GM21390 (cell line): Measurements from ENCODE around the gene TMEM119.

ENCODE experiments used
- ATAC-seq: cut with Tn5 transposase; IDR thresholded peaks from one replicate; pipeline ENCODE4 v1.9.1; 2021; ENCODE audit not compliant: unreplicated experiment

The TMEM119 gene

DNA sequence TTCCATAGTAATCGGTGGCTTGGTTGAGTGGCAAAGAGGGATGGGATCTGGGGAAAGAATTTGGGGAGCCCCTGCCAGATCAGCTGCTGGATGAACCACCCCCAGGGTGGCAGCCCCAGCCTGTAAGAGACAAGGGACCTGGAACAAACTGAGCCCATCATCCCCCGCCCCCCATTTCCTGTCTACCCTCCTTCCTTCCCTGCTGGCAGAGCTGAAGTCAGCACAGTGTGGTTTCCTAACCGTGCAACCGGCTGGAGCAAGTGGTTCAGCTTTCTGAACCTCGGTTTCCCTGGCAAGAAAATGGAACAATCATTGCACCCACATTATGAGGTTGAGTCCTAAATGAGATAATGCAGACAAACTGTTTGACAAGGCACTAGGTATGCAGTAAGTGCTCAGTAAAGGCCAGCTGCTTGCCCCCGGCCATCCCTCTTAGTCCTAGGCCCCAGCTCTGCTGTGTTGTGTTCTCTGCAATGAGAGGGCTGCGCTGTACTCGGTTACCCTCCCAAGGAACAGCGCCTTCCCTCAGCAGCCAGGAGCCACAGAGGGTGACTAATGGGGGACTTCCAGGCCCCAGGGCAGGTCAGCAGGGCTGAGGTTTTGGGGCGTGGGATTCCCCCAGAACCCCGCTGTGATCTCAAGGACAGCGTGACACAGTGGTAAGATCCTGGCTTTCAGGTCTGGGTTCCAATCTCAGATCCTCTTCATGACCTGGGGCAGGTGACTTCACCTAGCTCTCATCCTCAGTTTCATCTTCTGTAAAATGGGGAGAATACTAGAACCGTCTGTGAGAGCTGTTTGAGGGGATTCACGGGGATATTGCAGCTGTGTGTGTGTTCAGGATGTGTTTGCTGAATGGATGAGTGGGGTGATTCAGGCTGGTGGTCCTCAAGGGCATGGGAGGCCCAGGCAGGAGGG lies 19.3 kb upstream of the TMEM119 start:
- peak; percentile 73 for ATAC-seq

- no peak for ATAC-seq
These were observed 18.5 kb upstream of the TMEM119 start for GRCh38 chr12:108616359-108616758.

DNA sequence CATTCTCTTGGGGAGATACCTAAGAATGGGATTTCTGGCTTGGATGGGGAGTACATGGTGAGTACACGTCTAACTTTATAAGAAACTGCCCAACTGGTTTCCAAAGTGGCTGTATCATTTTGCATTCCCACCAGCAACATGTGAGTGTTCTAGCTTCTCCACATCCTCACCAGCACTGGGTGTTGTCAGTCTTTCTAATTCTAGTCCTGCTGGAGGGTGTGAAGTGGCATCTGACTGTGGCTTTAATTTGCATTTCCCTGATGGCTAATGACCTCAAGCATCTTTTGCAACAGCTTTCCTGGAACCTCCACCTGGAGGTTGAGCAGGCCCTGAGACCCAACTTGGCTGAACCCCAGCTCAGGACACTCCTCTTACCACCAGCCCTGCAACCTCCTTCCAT lies 18.0 kb upstream of the TMEM119 start:
- no peak for ATAC-seq

- no peak for ATAC-seq
These were observed 16.8 kb upstream of the TMEM119 start for GRCh38 chr12:108614639-108615038.

- no peak for ATAC-seq
These were observed 16.2 kb upstream of the TMEM119 start for GRCh38 chr12:108614041-108614440.

GRCh38 chr12:108613548-108613947 lies 15.7 kb upstream of the TMEM119 start:
- ATAC-seq: no peak

GRCh38 chr12:108612788-108613282 lies 15.0 kb upstream of the TMEM119 start:
- no peak for ATAC-seq

- no peak for ATAC-seq
These were observed 14.1 kb upstream of the TMEM119 start for GRCh38 chr12:108611884-108612415.

- ATAC-seq: no peak
These were observed 13.1 kb upstream of the TMEM119 start for GRCh38 chr12:108610856-108611605.

DNA sequence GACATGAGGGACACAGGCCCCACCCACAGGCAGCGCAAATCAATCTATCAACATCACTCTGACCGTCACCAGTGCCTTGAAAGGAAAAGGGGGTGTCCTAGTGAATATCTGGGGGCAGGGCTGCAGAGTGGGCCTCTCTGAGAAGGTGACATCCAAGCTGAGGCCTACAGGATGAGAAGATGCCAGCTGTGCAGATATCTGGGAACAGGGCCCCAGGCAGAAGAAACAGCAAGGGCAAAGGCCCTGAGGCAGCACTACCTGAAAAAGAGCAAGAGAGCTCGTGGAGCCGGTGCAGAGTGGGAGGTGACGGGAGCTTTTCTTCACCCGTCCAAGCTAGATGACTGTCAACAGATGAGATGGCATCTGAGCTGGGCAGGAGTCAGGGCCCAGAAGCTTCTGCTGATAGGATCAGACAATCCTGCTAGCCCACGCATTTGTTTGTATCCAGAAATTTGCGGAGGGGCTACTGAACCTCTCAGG lies 12.5 kb upstream of the TMEM119 start:
- ATAC-seq: no peak

GRCh38 chr12:108609537-108610335 lies 11.9 kb upstream of the TMEM119 start:
- no peak for ATAC-seq

DNA sequence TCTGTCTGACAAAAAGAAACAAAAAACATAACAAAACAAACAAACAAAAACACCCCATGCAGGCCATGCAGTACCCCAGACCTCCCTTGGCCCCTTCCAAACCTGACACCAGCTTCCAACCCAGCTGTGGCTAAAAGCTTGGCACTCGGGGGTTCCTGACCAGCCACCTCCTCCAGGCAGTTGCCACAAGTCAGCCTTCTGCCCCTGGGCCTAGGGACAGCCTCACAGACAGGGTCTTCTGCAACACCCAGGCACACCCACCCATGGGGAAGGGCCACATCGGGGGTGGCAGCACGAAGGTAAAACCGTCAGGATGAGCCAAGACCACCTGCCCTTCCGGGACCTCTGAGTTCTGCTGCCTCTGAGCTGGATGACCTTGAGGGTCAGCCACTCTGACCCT lies 10.7 kb upstream of the TMEM119 start:
- ATAC-seq: no peak

DNA sequence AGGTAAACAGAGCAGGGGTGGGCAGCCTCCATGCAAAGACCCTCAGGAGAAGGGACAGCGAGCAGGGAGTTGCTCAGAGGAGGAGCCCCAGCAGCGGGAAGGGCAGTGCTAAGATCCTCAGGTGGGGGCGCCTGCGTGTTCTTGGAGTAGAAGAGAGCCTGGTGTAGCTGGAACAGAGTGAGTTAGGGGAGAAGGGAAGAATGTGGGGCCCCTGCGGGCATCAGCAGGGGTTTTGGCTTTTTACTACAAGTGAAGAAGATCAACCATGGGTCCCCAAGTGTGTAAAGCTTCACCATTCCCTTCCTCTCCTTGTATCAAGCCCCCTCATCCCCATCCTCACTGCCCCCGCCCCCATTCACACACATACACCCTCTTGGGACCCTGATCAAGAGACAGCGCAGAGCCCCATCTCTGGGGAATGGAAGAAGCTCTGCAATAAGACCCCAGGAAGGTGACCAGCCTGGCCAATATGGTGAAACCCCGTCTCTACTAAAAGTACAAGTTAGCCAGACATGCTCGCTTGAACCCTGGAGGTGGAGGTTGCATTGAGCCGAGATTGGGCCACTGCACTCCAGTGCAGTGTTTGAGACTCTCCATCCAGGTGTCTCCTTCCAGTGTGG lies 10.2 kb upstream of the TMEM119 start:
- ATAC-seq: no peak

DNA sequence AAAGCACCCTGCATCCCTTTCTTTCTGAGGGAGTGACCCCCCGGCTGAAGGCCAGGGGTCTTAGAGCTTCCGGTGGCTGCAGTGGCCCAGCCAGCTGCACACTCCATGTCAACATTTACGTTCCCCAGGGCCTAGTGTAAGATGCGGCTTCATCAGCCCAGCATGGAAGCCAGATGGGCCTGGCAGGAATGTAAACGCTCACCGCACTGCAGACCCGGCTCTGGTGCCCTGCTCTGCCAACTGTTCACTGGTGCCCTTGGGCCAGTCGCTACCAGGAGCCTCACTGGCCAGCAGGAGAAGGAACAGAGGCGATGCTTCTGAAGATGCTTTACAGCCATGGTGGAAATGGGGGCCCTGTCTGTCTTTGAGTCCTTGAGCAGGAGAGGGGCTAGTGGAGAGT lies 8.6 kb upstream of the TMEM119 start:
- no peak for ATAC-seq

- no peak for ATAC-seq
These were observed 8.0 kb upstream of the TMEM119 start for GRCh38 chr12:108605690-108606406.

- no peak for ATAC-seq
These were observed 7.3 kb upstream of the TMEM119 start for GRCh38 chr12:108605000-108605689.

DNA sequence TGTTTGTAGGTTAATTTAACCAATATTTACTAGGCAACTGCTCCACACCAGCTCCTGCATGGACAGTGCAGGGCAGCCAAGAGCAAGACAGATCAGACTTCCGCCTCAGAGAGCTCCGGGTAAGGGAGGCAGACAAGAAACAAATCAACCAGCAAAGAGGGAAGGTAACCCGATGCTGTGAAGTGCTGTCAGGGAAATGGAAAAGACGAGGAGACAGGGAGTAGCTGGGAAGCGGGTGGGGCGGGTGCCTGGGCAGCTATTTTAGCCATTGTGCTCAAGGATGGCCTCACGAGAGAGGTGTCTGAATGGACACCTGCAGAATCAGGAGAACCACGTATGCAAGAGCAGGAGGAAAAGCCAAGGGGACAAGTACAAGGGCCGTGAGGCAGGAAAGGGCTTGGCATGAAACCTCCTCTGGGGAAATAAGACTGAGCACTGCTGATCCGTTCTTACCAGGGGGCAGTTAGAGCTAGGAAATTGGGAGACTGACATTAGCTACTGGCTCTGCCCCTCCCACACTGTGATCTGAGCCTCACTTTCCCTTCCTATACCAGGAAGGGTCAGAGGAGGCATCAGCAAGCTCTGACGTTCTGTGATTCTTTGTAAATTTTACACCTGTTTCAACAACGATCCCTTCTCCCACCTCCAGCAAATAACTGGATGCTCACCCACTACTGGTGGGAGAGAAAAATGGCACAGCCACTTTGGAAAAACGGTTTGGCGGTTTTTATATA lies 6.5 kb upstream of the TMEM119 start:
- ATAC-seq: no peak

DNA sequence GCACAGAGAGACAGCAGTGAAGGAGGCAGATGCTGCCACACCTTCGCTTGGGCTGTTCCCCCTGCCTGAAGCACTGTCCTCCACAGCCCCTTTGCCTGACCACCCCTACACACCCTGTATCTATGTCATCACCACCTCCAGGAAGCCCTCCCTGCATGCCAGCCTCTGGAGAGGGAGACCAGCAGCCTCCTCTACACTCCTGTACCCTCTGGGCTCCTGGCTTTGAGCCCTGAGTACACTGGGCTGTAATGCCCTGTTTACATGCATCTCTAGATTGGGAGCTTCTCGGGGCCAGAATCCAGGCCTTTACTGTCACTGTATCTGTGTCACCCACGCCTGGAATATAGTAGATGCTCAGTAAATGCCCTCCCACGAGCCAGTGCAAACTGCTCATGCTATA lies 5.9 kb upstream of the TMEM119 start:
- no peak for ATAC-seq
